Activated CD8-positive, alpha-beta T cell treated with anti-CD3 and anti-CD28 coated beads for 36 hours (primary cell): ENCODE data around the gene LRRC14B. TPM values are rescaled to one million over a fixed set of nuclear protein-coding genes. Genes with fewer than 3 reads are reported as not detected.

ENCODE experiments used
- ATAC-seq: fragments of 200-7000 bp; cut with Tn5 transposase; one replicate; pipeline ENCODE4 v1.10.0; 2021; ENCODE audit warnings: mild to moderate bottlenecking, moderate library complexity
- CTCF ChIA-PET: fragments of 350-600 bp; sonication (Branson Sonifier 250); formaldehyde crosslinking; loops from one replicate; lab custom pipeline; 2021; ENCODE audit warnings: antibody characterized with exemption; lab: Charles Lee
- POLR2A ChIA-PET: fragments of 350-600 bp; sonication (Branson Sonifier 250); formaldehyde crosslinking; loops from one replicate; lab custom pipeline; 2021; ENCODE audit warnings: antibody characterized with exemption; lab: Charles Lee
- DNase-seq: peaks from one replicate; pipeline ENCODE4 v3.0.0-alpha.2; 2020
- H3K27ac Mint-ChIP-seq: one replicate; pipeline ENCODE4 v1.8.0; 2021; ENCODE audit warnings: mild to moderate bottlenecking, mixed read lengths
- H3K27me3 Mint-ChIP-seq: one replicate; pipeline ENCODE4 v1.8.0; 2021; ENCODE audit warnings: mixed read lengths
- H3K36me3 Mint-ChIP-seq: one replicate; pipeline ENCODE4 v1.8.0; 2021; ENCODE audit warnings: low read depth, mixed read lengths
- H3K4me1 Mint-ChIP-seq: one replicate; pipeline ENCODE4 v1.8.0; 2021; ENCODE audit warnings: low read depth, mixed read lengths
- H3K4me3 Mint-ChIP-seq: one replicate; pipeline ENCODE4 v1.8.0; 2021; ENCODE audit warnings: mild to moderate bottlenecking, moderate library complexity, mixed read lengths
- H3K9me3 Mint-ChIP-seq: one replicate; pipeline ENCODE4 v1.8.0; 2021; ENCODE audit warnings: mixed read lengths
- CTCF ChIP-seq: fragments of 200-600 bp; IDR thresholded peaks from one replicate; pipeline ENCODE4 v1.8.0; 2022; ENCODE audit warnings: antibody characterized with exemption, mild to moderate bottlenecking
- intact Hi-C: fragments of 100-400 bp; cut with micrococcal nuclease; formaldehyde crosslinking; loops from one replicate; pipeline ENCODE4 v1.10.0; 2022
- total RNA-seq, 2 experiments: library from RNA; stranded (reverse); gene quantifications; one replicate each; pipeline ENCODE4 v1.2.3, GENCODE V29; 2021

LRRC14B gene
- total RNA-seq, 2 experiments from 2014 or later = 0.16 TPM; not detected in 1

DNA sequence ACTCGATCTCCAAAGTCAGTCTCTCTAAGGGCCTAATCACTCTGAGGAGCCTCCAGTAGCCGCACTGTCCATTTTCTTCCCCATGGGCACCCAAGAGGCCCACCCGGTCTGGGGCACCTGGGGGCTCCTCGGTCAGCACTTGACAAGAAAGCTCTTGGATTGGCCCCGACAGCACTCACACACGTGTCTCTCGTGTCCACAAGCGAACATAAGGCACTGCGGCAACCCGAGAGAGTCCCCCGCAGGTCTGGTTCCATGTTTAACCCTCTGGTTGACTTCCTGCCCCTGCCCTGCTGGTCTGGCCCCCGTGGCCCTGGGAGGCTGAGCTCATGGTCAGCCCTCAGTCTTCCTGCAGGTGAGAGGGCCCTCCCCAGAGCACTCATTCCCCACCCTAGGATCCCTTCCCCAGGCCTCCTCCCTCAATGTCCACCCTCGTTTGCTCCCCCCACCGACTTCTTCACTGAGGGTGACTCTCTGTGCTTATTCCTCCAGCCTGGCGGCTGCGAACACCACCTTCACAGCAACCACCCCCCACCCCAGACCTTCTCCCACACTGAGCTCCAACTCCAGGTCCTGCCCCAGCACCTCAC, 16.3 kb upstream of the LRRC14B start:
- ATAC-seq (no peak), DNase-seq (no peak)
- H3K27me3 Mint-ChIP-seq = no peaks in the 10 kb centered on the region
- CTCF ChIA-PET = no interaction called here
- intact Hi-C loops = no loop called here
- TF ChIP-seq CTCF = no peak
- POLR2A ChIA-PET = no interaction called here
- no peaks in the 10 kb centered on the region for H3K36me3 Mint-ChIP-seq
- H3K9me3 Mint-ChIP-seq = no peaks in the 10 kb centered on the region
- no peak overlapping the region for H3K27ac Mint-ChIP-seq
- no peak overlapping the region for H3K4me3 Mint-ChIP-seq
- H3K4me1 Mint-ChIP-seq = no peaks in the 10 kb centered on the region

DNA sequence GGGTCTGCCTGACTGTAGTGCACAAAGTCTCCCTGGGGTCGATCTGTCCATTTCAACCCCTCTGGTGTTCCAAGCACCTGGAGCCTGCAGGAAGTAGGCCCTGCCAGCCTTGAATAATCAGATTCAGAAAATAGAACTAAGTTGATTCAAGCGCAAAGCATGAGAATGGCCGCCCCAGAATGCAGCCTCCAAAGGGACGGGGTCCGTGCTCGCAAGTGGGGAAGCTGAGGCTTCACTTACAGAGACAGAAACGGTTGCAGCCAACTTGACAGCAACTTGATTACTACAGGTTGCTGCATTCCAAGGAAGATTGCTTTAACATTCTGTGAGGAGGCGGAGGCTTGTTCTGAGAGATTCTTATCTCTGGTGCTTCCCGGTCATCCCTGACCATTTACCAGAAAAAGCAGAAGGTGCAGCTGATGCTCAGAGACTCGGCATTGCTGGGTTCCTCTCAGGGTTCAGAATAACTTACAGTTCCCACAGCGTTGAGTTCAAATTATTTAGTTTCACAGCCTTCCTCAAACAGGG, 14.9 kb upstream of the LRRC14B start:
- intact Hi-C loops = no loop called here
- Mint-ChIP-seq H3K36me3 (no peaks in the 10 kb centered on the region), H3K27ac (no peak overlapping the region), H3K9me3 (no peaks in the 10 kb centered on the region), H3K4me3 (no peak overlapping the region), H3K4me1 (no peaks in the 10 kb centered on the region), H3K27me3 (no peaks in the 10 kb centered on the region)
- CTCF ChIA-PET = no interaction called here
- ATAC-seq (no peak), DNase-seq (no peak)
- TF ChIP-seq CTCF = no peak
- POLR2A ChIA-PET = no interaction called here

GRCh38 chr5:178110-178509, 13.2 kb upstream of the LRRC14B start:
- no peak for TF ChIP-seq CTCF
- Mint-ChIP-seq H3K9me3 (no peaks in the 10 kb centered on the region), H3K27me3 (no peaks in the 10 kb centered on the region), H3K4me1 (no peaks in the 10 kb centered on the region), H3K27ac (no peak overlapping the region), H3K36me3 (no peaks in the 10 kb centered on the region), H3K4me3 (no peak overlapping the region)
- ATAC-seq = no peak
- POLR2A ChIA-PET = no interaction called here
- CTCF ChIA-PET = interaction anchor here (1.0 kb wide), 1 partner anchor 10 kb away, joined by 3 read pairs; no protein-coding TSS in a partner anchor
- intact Hi-C loops = no loop called here
- DNase-seq = no peak

GRCh38 chr5:179401-179800, 11.9 kb upstream of the LRRC14B start:
- POLR2A ChIA-PET = no interaction called here
- no peak overlapping the region for H3K4me3 Mint-ChIP-seq
- H3K4me1 Mint-ChIP-seq = no peaks in the 10 kb centered on the region
- no peak overlapping the region for H3K27ac Mint-ChIP-seq
- DNase-seq (no peak), ATAC-seq (no peak)
- CTCF ChIA-PET = interaction anchor here (1.0 kb wide), 2 partner anchors 9 to 11 kb away, joined by 3 to 4 read pairs; no protein-coding TSS in a partner anchor
- intact Hi-C loops = no loop called here
- no peaks in the 10 kb centered on the region for H3K27me3 Mint-ChIP-seq
- no peaks in the 10 kb centered on the region for H3K9me3 Mint-ChIP-seq
- TF ChIP-seq CTCF = no peak
- no peaks in the 10 kb centered on the region for H3K36me3 Mint-ChIP-seq

GRCh38 chr5:180286-180918, 10.9 kb upstream of the LRRC14B start:
- Mint-ChIP-seq H3K9me3 (no peaks in the 10 kb centered on the region), H3K27me3 (no peaks in the 10 kb centered on the region), H3K36me3 (no peaks in the 10 kb centered on the region), H3K4me3 (no peak overlapping the region), H3K27ac (no peak overlapping the region), H3K4me1 (no peaks in the 10 kb centered on the region)
- intact Hi-C loops = no loop called here
- CTCF ChIA-PET = interaction anchor here (1.0 kb wide), 1 partner anchor 12 kb away, joined by 4 read pairs; no protein-coding TSS in a partner anchor
- POLR2A ChIA-PET = no interaction called here
- no peak for TF ChIP-seq CTCF
- no peak for ATAC-seq
- no peak for DNase-seq
